HG03342 (cell line): ENCODE results near the gene SLC18A2.

Source experiments
- ATAC-seq: cut with Tn5 transposase; IDR thresholded peaks from one replicate; pipeline ENCODE4 v1.9.1; 2021; ENCODE audit warnings: mild to moderate bottlenecking, moderate library complexity; ENCODE audit not compliant: unreplicated experiment

The SLC18A2 gene

GRCh38 chr10:117306674-117307073, 65.8 kb downstream of the SLC18A2 start:
- no peak for ATAC-seq

- ATAC-seq = no peak
Observed at GRCh38 chr10:117311261-117311660, 70.3 kb downstream of the SLC18A2 start.

- ATAC-seq = no peak
Observed at GRCh38 chr10:117312430-117312829, 71.5 kb downstream of the SLC18A2 start.

- no peak for ATAC-seq
Observed at GRCh38 chr10:117313641-117314040, 72.7 kb downstream of the SLC18A2 start.

GRCh38 chr10:117316701-117317100, 75.8 kb downstream of the SLC18A2 start:
- no peak for ATAC-seq

GRCh38 chr10:117318909-117319308, 78.0 kb downstream of the SLC18A2 start:
- no peak for ATAC-seq

- peak; percentile 72 for ATAC-seq
Observed at GRCh38 chr10:117320050-117320665, 79.2 kb downstream of the SLC18A2 start.

- no peak for ATAC-seq
Observed at GRCh38 chr10:117322260-117322659, 81.3 kb downstream of the SLC18A2 start.

GRCh38 chr10:117324367-117324766, 83.5 kb downstream of the SLC18A2 start:
- no peak for ATAC-seq

GRCh38 chr10:117327262-117327661, 86.3 kb downstream of the SLC18A2 start:
- no peak for ATAC-seq
